RPMI8226 (cell line): ENCODE results near the gene ITPK1.

ENCODE experiments used
- DNase-seq: peaks from one replicate; pipeline ENCODE4 v3.0.0-alpha.2; 2015

The ITPK1 gene

GRCh38 chr14:93005135-93005813 is 110.5 kb downstream of the ITPK1 start:
- DNase-seq = no peak

GRCh38 chr14:93004699-93005082 is 111.0 kb downstream of the ITPK1 start:
- no peak for DNase-seq

- DNase-seq = no peak
These were observed 111.6 kb downstream of the ITPK1 start for GRCh38 chr14:93003945-93004698.

- no peak for DNase-seq
These were observed 112.8 kb downstream of the ITPK1 start for GRCh38 chr14:93002851-93003298.

- no peak for DNase-seq
These were observed 113.7 kb downstream of the ITPK1 start for GRCh38 chr14:93002049-93002448.

- no peak for DNase-seq
These were observed 116.8 kb downstream of the ITPK1 start for GRCh38 chr14:92998946-92999345.

- DNase-seq = no peak
These were observed 118.2 kb downstream of the ITPK1 start for GRCh38 chr14:92997343-92998061.

GRCh38 chr14:92995620-92996019 is 120.1 kb downstream of the ITPK1 start:
- DNase-seq = no peak

- DNase-seq = no peak
These were observed 120.8 kb downstream of the ITPK1 start for GRCh38 chr14:92994942-92995341.

- no peak for DNase-seq
These were observed 121.5 kb downstream of the ITPK1 start for GRCh38 chr14:92994131-92994676.

GRCh38 chr14:92993302-92993701 is 122.4 kb downstream of the ITPK1 start:
- DNase-seq = no peak

GRCh38 chr14:92991536-92991935 is 124.2 kb downstream of the ITPK1 start:
- DNase-seq = no peak

GRCh38 chr14:92990456-92991430 is 125.0 kb downstream of the ITPK1 start:
- DNase-seq = no peak

GRCh38 chr14:92988786-92989755 is 126.7 kb downstream of the ITPK1 start:
- no peak for DNase-seq

- no peak for DNase-seq
These were observed 127.8 kb downstream of the ITPK1 start for GRCh38 chr14:92987713-92988510.

- DNase-seq = no peak
These were observed 128.6 kb downstream of the ITPK1 start for GRCh38 chr14:92987148-92987570.

- no peak for DNase-seq
These were observed 129.2 kb downstream of the ITPK1 start for GRCh38 chr14:92986254-92987147.

- no peak for DNase-seq
These were observed 130.2 kb downstream of the ITPK1 start for GRCh38 chr14:92985521-92985920.

GRCh38 chr14:92984896-92985295 is 130.8 kb downstream of the ITPK1 start:
- DNase-seq = no peak
